Neural progenitor cell (in vitro differentiated cells): ENCODE data around the gene TBC1D3H. TPM values are rescaled to one million over a fixed set of nuclear protein-coding genes. Genes with fewer than 3 reads are reported as not detected.

Experiments used
- small RNA-seq: library from RNA; depleted of rRNA; stranded (forward); fragments of <200 nt; gene quantifications from one replicate; pipeline ENCODE3, GENCODE V24; 2015
- total RNA-seq: library from RNA; depleted of rRNA; stranded (reverse); fragments of >200 nt; gene quantifications from 2 replicates; pipeline ENCODE4 v1.2.3, GENCODE V29; 2015; ENCODE audit warnings: low replicate concordance

The TBC1D3H gene
- total RNA-seq, 1 donor from 2014 or later: not detected

Small RNAs within 50 kb of the gene (small RNA-seq; reads per million reads assigned to genes)
- gene RNU6-1192P: not detected

Other genes with a start within 250 kb of the TBC1D3H start
- gene TBC1D3B, start 211.8 kb downstream of the TBC1D3H start, total RNA-seq: 3.3 TPM in 1 of 2 replicates, not detected in the other
- 1.2 and 2.9 TPM in 2 replicates for gene CCL3L1, start 191.7 kb downstream of the TBC1D3H start, total RNA-seq
- gene CCL4L2, start 177.4 kb downstream of the TBC1D3H start, total RNA-seq: not detected in 2 replicates
- gene TBC1D3I, start 123.9 kb downstream of the TBC1D3H start, total RNA-seq: 0.22 TPM in 1 of 2 replicates, not detected in the other
- gene TBC1D3G, start 64.6 kb downstream of the TBC1D3H start, total RNA-seq: not detected in 2 replicates
- 68.4 and 83.5 TPM in 2 replicates for gene ZNHIT3, start 98.2 kb upstream of the TBC1D3H start, total RNA-seq
- gene MYO19, start 146.4 kb upstream of the TBC1D3H start, total RNA-seq: 72.4 and 101 TPM in 2 replicates
- gene PIGW, start 146.6 kb upstream of the TBC1D3H start, total RNA-seq: 7.0 and 10.2 TPM in 2 replicates
- gene GGNBP2, start 156.5 kb upstream of the TBC1D3H start, total RNA-seq: 44.4 and 79.5 TPM in 2 replicates
- gene DHRS11, start 203.4 kb upstream of the TBC1D3H start, total RNA-seq: 14.4 and 27.3 TPM in 2 replicates
- gene MRM1, start 213.1 kb upstream of the TBC1D3H start, total RNA-seq: 0.65 and 4.1 TPM in 2 replicates